Activated CD8-positive, alpha-beta memory T cell treated with anti-CD3 and anti-CD28 coated beads, Interleukin-2, amount 50 U/mL, for 4 hours (primary cell): ENCODE measurements around the gene SELPLG.
"Not testable (repeated sequence)": the region's sequence is repeated elsewhere in the genome, so short reads cannot be mapped to it uniquely, and the experiment has no call there.

Source experiments
- DNase-seq: peaks from one replicate; pipeline ENCODE4 v3.0.0-alpha.2; 2020

The SELPLG gene

GRCh38 chr12:108655812-108656175 lies 22.1 kb upstream of the SELPLG start:
- DNase-seq: not testable (repeated sequence)

- not testable (repeated sequence) for DNase-seq
Observed at GRCh38 chr12:108654622-108655021, 20.9 kb upstream of the SELPLG start.

GRCh38 chr12:108653922-108654321 lies 20.2 kb upstream of the SELPLG start:
- DNase-seq: no peak

- DNase-seq: no peak
Observed at GRCh38 chr12:108653082-108653516, 19.4 kb upstream of the SELPLG start.

GRCh38 chr12:108650083-108650482 lies 16.4 kb upstream of the SELPLG start:
- no peak for DNase-seq

- DNase-seq: no peak
Observed at GRCh38 chr12:108649669-108650068, 16.0 kb upstream of the SELPLG start.

GRCh38 chr12:108649126-108649525 lies 15.4 kb upstream of the SELPLG start:
- DNase-seq: no peak

- no peak for DNase-seq
Observed at GRCh38 chr12:108648371-108648770, 14.7 kb upstream of the SELPLG start.

GRCh38 chr12:108647585-108648287 lies 14.0 kb upstream of the SELPLG start:
- DNase-seq: no peak

- DNase-seq: no peak
Observed at GRCh38 chr12:108646600-108647579, 13.2 kb upstream of the SELPLG start.

GRCh38 chr12:108645686-108646599 lies 12.2 kb upstream of the SELPLG start:
- DNase-seq: no peak

GRCh38 chr12:108644811-108645120 lies 11.1 kb upstream of the SELPLG start:
- no peak for DNase-seq

- no peak for DNase-seq
Observed at GRCh38 chr12:108643941-108644810, 10.5 kb upstream of the SELPLG start.

GRCh38 chr12:108642899-108643654 lies 9.4 kb upstream of the SELPLG start:
- DNase-seq: no peak

GRCh38 chr12:108642269-108642870 lies 8.7 kb upstream of the SELPLG start:
- no peak for DNase-seq

GRCh38 chr12:108641446-108642268 lies 8.0 kb upstream of the SELPLG start:
- DNase-seq: no peak

- no peak for DNase-seq
Observed at GRCh38 chr12:108640802-108641445, 7.2 kb upstream of the SELPLG start.

GRCh38 chr12:108638997-108639822 lies 5.5 kb upstream of the SELPLG start:
- DNase-seq: no peak
